ENCODE results near the gene NPVF. TPM values are rescaled to one million over a fixed set of nuclear protein-coding genes. Genes with fewer than 3 reads are reported as not detected.

NPVF gene
- total RNA-seq, 4 donors from 2014 or later, result not detected

DNA sequence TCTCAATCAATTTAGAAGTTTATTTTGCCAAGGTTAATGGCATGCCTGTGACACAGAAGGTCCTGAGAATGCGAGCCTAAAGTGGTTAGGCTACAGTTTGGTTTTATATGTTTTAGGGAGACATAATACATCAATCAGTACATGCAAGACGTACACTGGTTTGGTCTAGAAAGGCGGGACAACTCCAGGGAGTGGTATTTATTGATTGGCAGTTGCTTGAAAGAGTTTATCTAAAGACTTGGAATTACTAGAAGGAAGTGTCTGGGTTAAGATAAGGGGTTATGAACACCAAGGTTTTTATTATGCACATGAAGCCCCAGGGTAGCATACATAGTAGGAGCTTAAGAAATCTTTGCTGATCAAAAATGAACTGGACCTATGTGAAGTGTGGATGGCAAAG is 21.5 kb downstream of the NPVF start:
- Histone ChIP-seq H3K27ac (no peak overlapping the region), H3K4me1 (no peaks in the 10 kb centered on the region), H3K27me3 (no peaks in the 10 kb centered on the region), H3K4me3 (no peak overlapping the region), H3K9me3 (peaks cover 0 to 3% (median 0%) of the 10 kb centered on the region in 3 donors), H3K36me3 (no peaks in the 10 kb centered on the region)
- DNase-seq, result no peak
- in situ Hi-C loops (cut with MboI; ENCODE audit: low sequenced_read_pairs in 4 of 4) (no loop called here), intact Hi-C loops (cut with DNase I; ENCODE audit: low total_unique reads) (no loop called here)
- ATAC-seq, result no peak
- TF ChIP-seq, protein P1, sequence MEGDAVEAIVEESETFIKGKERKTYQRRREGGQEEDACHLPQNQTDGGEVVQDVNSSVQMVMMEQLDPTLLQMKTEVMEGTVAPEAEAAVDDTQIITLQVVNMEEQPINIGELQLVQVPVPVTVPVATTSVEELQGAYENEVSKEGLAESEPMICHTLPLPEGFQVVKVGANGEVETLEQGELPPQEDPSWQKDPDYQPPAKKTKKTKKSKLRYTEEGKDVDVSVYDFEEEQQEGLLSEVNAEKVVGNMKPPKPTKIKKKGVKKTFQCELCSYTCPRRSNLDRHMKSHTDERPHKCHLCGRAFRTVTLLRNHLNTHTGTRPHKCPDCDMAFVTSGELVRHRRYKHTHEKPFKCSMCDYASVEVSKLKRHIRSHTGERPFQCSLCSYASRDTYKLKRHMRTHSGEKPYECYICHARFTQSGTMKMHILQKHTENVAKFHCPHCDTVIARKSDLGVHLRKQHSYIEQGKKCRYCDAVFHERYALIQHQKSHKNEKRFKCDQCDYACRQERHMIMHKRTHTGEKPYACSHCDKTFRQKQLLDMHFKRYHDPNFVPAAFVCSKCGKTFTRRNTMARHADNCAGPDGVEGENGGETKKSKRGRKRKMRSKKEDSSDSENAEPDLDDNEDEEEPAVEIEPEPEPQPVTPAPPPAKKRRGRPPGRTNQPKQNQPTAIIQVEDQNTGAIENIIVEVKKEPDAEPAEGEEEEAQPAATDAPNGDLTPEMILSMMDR (IDR thresholded peaks at IDR 0.05 in 4 of 5, conservative IDR thresholded peaks at IDR 0.05 in 1 of 5), result no peak
- TF ChIP-seq POLR2A (IDR thresholded peaks at IDR 0.05), result no peak

DNA sequence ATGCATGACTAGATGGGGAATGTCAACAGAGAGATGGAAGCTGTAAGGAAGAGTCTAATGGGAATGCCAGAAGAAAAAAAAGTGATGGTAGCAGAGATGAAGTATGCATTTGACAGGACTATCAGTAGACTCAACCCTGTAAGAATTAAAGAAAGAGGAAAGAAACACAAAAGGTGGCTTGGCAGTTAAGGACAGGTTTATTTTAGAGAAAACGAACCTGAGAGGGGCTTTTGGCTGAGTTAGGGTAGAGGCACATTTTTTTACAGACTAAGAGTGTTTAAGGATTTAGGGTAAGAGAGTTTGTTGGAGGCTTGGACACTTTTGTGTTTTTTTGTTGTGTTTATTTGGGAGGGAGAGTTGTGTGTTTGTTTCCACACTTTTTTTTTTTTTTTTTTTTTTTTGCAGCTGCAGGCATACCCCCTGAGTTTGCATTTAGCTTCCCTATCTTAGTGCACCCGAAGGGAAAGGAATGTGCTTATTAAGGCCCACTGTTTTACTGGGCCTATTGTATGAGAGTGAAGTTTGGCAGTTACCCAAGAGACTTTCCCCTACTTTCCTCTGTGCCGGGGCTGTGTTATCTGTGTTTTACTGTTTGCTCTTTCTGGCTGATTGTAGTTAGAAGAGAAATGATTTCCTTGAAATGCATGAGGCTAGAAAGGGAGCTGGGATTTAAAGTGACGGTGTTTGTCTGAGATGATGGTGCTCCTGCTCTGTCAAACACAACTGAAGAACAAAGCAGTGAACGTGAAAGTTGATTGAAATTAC is 32.0 kb downstream of the NPVF start:
- H3K27me3 ChIP-seq, result no peaks in the 10 kb centered on the region
- no peak overlapping the region for H3K27ac ChIP-seq
- ATAC-seq (no peak), DNase-seq (no peak)
- TF ChIP-seq POLR2A (IDR thresholded peaks at IDR 0.05), result no peak
- TF ChIP-seq, protein P1 (IDR thresholded peaks at IDR 0.05 in 4 of 5, conservative IDR thresholded peaks at IDR 0.05 in 1 of 5), result no peak
- in situ Hi-C loops (cut with MboI; ENCODE audit: low sequenced_read_pairs in 4 of 4) (no loop called here), intact Hi-C loops (cut with DNase I; ENCODE audit: low total_unique reads) (no loop called here)
- H3K4me1 ChIP-seq, result no peaks in the 10 kb centered on the region
- H3K9me3 ChIP-seq, result no peaks in the 10 kb centered on the region
- no peaks in the 10 kb centered on the region for H3K36me3 ChIP-seq
- no peak overlapping the region for H3K4me3 ChIP-seq

DNA sequence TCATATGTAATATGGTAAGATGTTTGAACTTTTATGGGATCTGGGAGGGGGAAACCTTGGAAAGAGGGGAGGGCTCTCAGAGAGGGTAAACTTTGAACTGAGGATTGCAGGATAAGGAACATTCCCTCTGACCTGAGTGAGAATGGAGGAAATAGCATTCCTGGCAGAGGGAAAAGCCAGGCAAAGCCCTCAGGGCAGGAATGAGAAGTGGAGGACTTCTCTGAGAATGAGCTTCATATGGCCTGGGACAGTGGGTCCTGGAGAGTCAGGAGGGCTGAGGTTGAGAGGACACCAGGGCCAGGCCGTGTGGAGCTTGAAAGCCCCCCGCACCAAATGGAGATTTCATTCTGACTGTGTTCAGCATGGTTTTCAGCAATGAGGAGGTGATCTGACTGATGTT is 34.2 kb downstream of the NPVF start:
- Histone ChIP-seq H3K27me3 (no peaks in the 10 kb centered on the region), H3K36me3 (no peaks in the 10 kb centered on the region), H3K27ac (no peak overlapping the region), H3K4me3 (no peak overlapping the region), H3K4me1 (no peaks in the 10 kb centered on the region), H3K9me3 (no peaks in the 10 kb centered on the region)
- intact Hi-C loops (cut with DNase I; ENCODE audit: low total_unique reads), result no loop called here
- ATAC-seq (no peak), DNase-seq (no peak)
- TF ChIP-seq POLR2A (IDR thresholded peaks at IDR 0.05), result no peak
- TF ChIP-seq, protein P1 (IDR thresholded peaks at IDR 0.05 in 4 of 5, conservative IDR thresholded peaks at IDR 0.05 in 1 of 5), result no peak
- in situ Hi-C loops (cut with MboI; ENCODE audit: low sequenced_read_pairs in 4 of 4), result no loop called here

DNA sequence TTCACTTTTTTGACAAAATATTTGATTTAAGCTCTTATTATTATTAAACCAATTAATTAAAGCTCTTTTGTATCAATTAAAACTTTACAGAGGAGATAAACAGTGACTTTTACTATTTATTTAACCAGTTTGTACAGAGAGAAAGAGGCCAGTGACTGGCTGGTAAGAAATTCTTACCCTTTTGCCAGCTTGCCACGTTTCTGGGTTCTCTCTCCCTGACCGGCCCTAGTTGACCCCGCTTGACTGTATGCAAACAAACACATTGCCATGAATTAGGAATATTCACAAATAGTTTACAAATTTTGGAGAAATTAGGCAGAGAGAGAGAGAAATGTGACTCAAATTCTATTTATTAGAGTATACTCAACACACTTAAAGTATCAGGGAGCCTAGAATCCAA is 36.2 kb downstream of the NPVF start:
- H3K36me3 ChIP-seq, result no peaks in the 10 kb centered on the region
- no peaks in the 10 kb centered on the region for H3K4me1 ChIP-seq
- ATAC-seq, result no peak
- TF ChIP-seq POLR2A (IDR thresholded peaks at IDR 0.05), result no peak
- TF ChIP-seq, protein P1 (IDR thresholded peaks at IDR 0.05 in 4 of 5, conservative IDR thresholded peaks at IDR 0.05 in 1 of 5), result no peak
- intact Hi-C loops (cut with DNase I; ENCODE audit: low total_unique reads) (no loop called here), in situ Hi-C loops (cut with MboI; ENCODE audit: low sequenced_read_pairs in 4 of 4) (no loop called here)
- no peak for DNase-seq
- H3K9me3 ChIP-seq, result no peaks in the 10 kb centered on the region
- H3K27me3 ChIP-seq, result no peaks in the 10 kb centered on the region
- no peak overlapping the region for H3K4me3 ChIP-seq
- no peak overlapping the region for H3K27ac ChIP-seq

DNA sequence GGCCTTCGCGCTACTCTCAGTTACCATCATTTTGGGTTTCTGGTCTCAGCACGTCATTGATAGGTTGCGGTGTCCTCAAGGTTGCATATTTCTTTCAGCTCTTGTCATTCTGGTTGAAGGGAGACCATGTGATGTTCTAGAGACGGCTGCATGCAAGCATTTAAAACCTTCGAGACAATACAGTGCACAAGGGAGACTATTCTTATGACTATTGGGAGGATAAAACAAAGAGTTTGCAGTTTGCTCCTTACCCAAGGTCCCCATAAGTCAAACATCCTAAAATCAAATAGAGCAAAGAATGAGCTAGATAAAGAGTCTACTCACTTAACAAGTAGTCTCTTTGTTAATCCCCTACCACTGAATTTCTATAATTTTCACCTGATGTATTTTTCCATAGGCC is 39.1 kb downstream of the NPVF start:
- no peaks in the 10 kb centered on the region for H3K36me3 ChIP-seq
- ATAC-seq (no peak), DNase-seq (no peak)
- H3K27ac ChIP-seq, result no peak overlapping the region
- H3K4me1 ChIP-seq, result no peaks in the 10 kb centered on the region
- no peak overlapping the region for H3K4me3 ChIP-seq
- in situ Hi-C loops (cut with MboI; ENCODE audit: low sequenced_read_pairs in 4 of 4), result no loop called here
- no peaks in the 10 kb centered on the region for H3K27me3 ChIP-seq
- H3K9me3 ChIP-seq, result no peaks in the 10 kb centered on the region
- intact Hi-C loops (cut with DNase I; ENCODE audit: low total_unique reads), result no loop called here
- TF ChIP-seq, protein P1 (IDR thresholded peaks at IDR 0.05 in 4 of 5, conservative IDR thresholded peaks at IDR 0.05 in 1 of 5), result no peak
- TF ChIP-seq POLR2A (IDR thresholded peaks at IDR 0.05), result no peak

Measured in gastrocnemius medialis (tissue), 4 donors.